SK-N-SH (cell line): ENCODE data around the gene SLCO3A1. TPM values are rescaled to one million over a fixed set of nuclear protein-coding genes. Genes with fewer than 3 reads are reported as not detected.

Experiments
- CTCF ChIA-PET: fragments of 300-600, 350-600 bp; formaldehyde crosslinking; extraction: SDS; loops from one replicate; lab custom pipeline; 2021; lab: Yijun Ruan, JAX
- POLR2A ChIA-PET: fragments of 350-600 bp; sonication (Branson Sonifier 250); formaldehyde crosslinking; extraction: SDS; loops from one replicate; lab custom pipeline; 2020; ENCODE audit warnings: antibody characterized with exemption, inconsistent platforms; lab: Yijun Ruan, JAX
- DNase-seq: peaks from one replicate; pipeline ENCODE4 v3.0.0; 2012
- H2AFZ ChIP-seq: fragments of 200-600 bp; sonication (generic); 2 replicates; pipeline ENCODE4 v1.8.1; 2016; ENCODE audit warnings: antibody characterized with exemption, mild to moderate bottlenecking, low read depth
- H3F3A ChIP-seq: fragments of 200-600 bp; sonication (generic); replicated peaks from 2 replicates; pipeline ENCODE3; 2016; ENCODE audit warnings: antibody characterized with exemption, mild to moderate bottlenecking; ENCODE audit not compliant: insufficient read depth
- H3K27ac ChIP-seq, 2 experiments: fragments of 200-500 bp in 1 of 2; fragments of 200-600 bp in 1 of 2; sonication (Bioruptor generic) in 1 of 2; sonication (generic), shearing (Covaris generic) in 1 of 2; 2 replicates each; pipeline versions ENCODE4 v1.5.1 to v1.6.1; 2014 to 2016; ENCODE audit warnings: low read depth in 2 of 2, inconsistent platforms in 1 of 2, low read length in 1 of 2, mild to moderate bottlenecking in 1 of 2, mixed read lengths in 1 of 2
- H3K27me3 ChIP-seq: fragments of 200-600 bp; sonication (generic), shearing (Covaris generic); 2 replicates; pipeline ENCODE4 v1.6.1; 2016; ENCODE audit warnings: mixed run types; ENCODE audit not compliant: insufficient read depth
- H3K36me3 ChIP-seq, 2 experiments: fragments of 200-500 bp in 1 of 2; fragments of 200-600 bp in 1 of 2; sonication (Bioruptor generic) in 1 of 2; sonication (generic) in 1 of 2; replicated peaks in 1 of 2; 2 replicates each; pipeline versions ENCODE3 to v1.5.1; 2014 to 2016; ENCODE audit warnings: low read length in 1 of 2, mild to moderate bottlenecking in 1 of 2; ENCODE audit not compliant: insufficient read depth in 2 of 2, control insufficient read depth in 1 of 2
- H3K4me1 ChIP-seq, 2 experiments: fragments of 200-500 bp in 1 of 2; fragments of 200-600 bp in 1 of 2; sonication (Bioruptor generic) in 1 of 2; sonication (generic), shearing (Covaris generic) in 1 of 2; 2 replicates each; pipeline versions ENCODE4 v1.5.1 to v1.6.1; 2014 to 2016; ENCODE audit warnings: low read depth in 1 of 2, low read length in 1 of 2, mixed run types in 1 of 2; ENCODE audit not compliant: insufficient read depth in 2 of 2, control insufficient read depth in 1 of 2
- H3K4me2 ChIP-seq: fragments of 200-600 bp; sonication (generic), shearing (Covaris generic); 2 replicates; pipeline ENCODE4 v1.6.1; 2017; ENCODE audit warnings: mixed run types
- H3K4me3 ChIP-seq, 2 experiments: fragments of 200-500 bp in 1 of 2; fragments of 200-600 bp in 1 of 2; sonication (Bioruptor generic) in 1 of 2; sonication (generic), shearing (Covaris generic) in 1 of 2; 2 replicates each; pipeline versions ENCODE4 v1.5.1 to v1.8.1; 2014 to 2016; ENCODE audit warnings: low read depth in 2 of 2, inconsistent platforms in 1 of 2, low read length in 1 of 2, mild to moderate bottlenecking in 1 of 2, mixed read lengths in 1 of 2, moderate library complexity in 1 of 2
- H3K79me2 ChIP-seq: fragments of 200-600 bp; sonication (generic); 2 replicates; pipeline ENCODE4 v1.8.1; 2017; ENCODE audit warnings: mild to moderate bottlenecking; ENCODE audit not compliant: insufficient read depth
- H3K9ac ChIP-seq: fragments of 200-600 bp; sonication (generic); 2 replicates; pipeline ENCODE4 v1.6.1; 2017; ENCODE audit warnings: mixed run types
- H3K9me2 ChIP-seq: fragments of 200-600 bp; sonication (generic); 2 replicates; pipeline ENCODE4 v1.6.1; 2017; ENCODE audit warnings: mixed run types
- H3K9me3 ChIP-seq: fragments of 200-600 bp; sonication (generic); 2 replicates; pipeline ENCODE4 v1.6.1; 2017; ENCODE audit warnings: mixed run types, mild to moderate bottlenecking, moderate library complexity
- H4K20me1 ChIP-seq: fragments of 200-600 bp; sonication (generic); 2 replicates; pipeline ENCODE4 v1.6.1; 2017; ENCODE audit warnings: mild to moderate bottlenecking, mixed run types; ENCODE audit not compliant: insufficient read depth
- CTCF ChIP-seq: fragments of 200-600 bp; sonication (generic); IDR thresholded peaks from 2 replicates; pipeline ENCODE4 v1.6.1; 2017; ENCODE audit warnings: antibody characterized with exemption, mild to moderate bottlenecking, moderate library complexity
- EP300 ChIP-seq, 2 experiments: IDR thresholded peaks; 2 replicates each; pipeline versions ENCODE4 v1.4.0 to v1.6.1; 2012; ENCODE audit warnings: borderline replicate concordance in 1 of 2, low read depth in 1 of 2, low read length in 1 of 2
- EZH2phosphoT487 ChIP-seq: fragments of 200-600 bp; sonication (generic); IDR thresholded peaks from 2 replicates; pipeline ENCODE4 v1.6.1; 2017; ENCODE audit warnings: low read depth, mixed run types, mild to moderate bottlenecking, antibody characterized with exemption, moderate library complexity, borderline replicate concordance
- GATA2 ChIP-seq: sonication (generic); formaldehyde crosslinking; IDR thresholded peaks from 2 replicates; pipeline ENCODE4 v1.5.0; 2020; ENCODE audit warnings: mild to moderate bottlenecking, missing genetic modification reagents
- MAX ChIP-seq: IDR thresholded peaks from 2 replicates; pipeline ENCODE4 v1.4.0; 2012; ENCODE audit warnings: low read depth
- MEF2A ChIP-seq: IDR thresholded peaks from 2 replicates; pipeline ENCODE4 v1.4.0; 2012; ENCODE audit warnings: low read depth, borderline replicate concordance
- MXI1 ChIP-seq: IDR thresholded peaks from 2 replicates; pipeline ENCODE4 v1.6.1; 2012; ENCODE audit warnings: mild to moderate bottlenecking, low read depth, low read length, improper control_type of control experiment
- PBX3 ChIP-seq: IDR thresholded peaks from 2 replicates; pipeline ENCODE4; 2012
- POLR2AphosphoS5 ChIP-seq: IDR thresholded peaks from 2 replicates; pipeline ENCODE4 v1.6.1; 2012; ENCODE audit warnings: low read depth, low read length
- RAD21 ChIP-seq: IDR thresholded peaks from 2 replicates; pipeline ENCODE4 v1.6.1; 2012; ENCODE audit warnings: mild to moderate bottlenecking, low read length
- RCOR1 ChIP-seq: fragments of 150-350 bp; IDR thresholded peaks from 2 replicates; pipeline ENCODE4 v1.6.1; 2017; ENCODE audit warnings: antibody characterized with exemption, low read length
- RFX5 ChIP-seq: IDR thresholded peaks from 2 replicates; pipeline ENCODE4 v1.6.1; 2012; ENCODE audit warnings: mild to moderate bottlenecking, improper control_type of control experiment, low read length
- RXRA ChIP-seq: IDR thresholded peaks from 2 replicates; pipeline ENCODE4 v1.4.0; 2012; ENCODE audit warnings: low read depth, mild to moderate bottlenecking, borderline replicate concordance
- SMC3 ChIP-seq: IDR thresholded peaks from 2 replicates; pipeline ENCODE4 v1.6.1; 2012; ENCODE audit warnings: low read depth, low read length, improper control_type of control experiment
- TAF1 ChIP-seq: IDR thresholded peaks from 2 replicates; pipeline ENCODE4 v1.6.1; 2012; ENCODE audit warnings: low read depth, mild to moderate bottlenecking, low read length, moderate library complexity, borderline replicate concordance
- TCF12 ChIP-seq: IDR thresholded peaks from 2 replicates; pipeline ENCODE4 v1.4.0; 2012
- TEAD4 ChIP-seq: IDR thresholded peaks from 2 replicates; pipeline ENCODE4 v1.4.0; 2012; ENCODE audit warnings: mild to moderate bottlenecking, borderline replicate concordance; ENCODE audit not compliant: insufficient read depth
- USF1 ChIP-seq: IDR thresholded peaks from 2 replicates; pipeline ENCODE4 v1.4.0; 2012; ENCODE audit warnings: low read depth, borderline replicate concordance
- ZBTB33 ChIP-seq: IDR thresholded peaks from 2 replicates; pipeline ENCODE4 v1.4.0; 2012; ENCODE audit warnings: low read depth, borderline replicate concordance
- WGBS: methylation state at CpG from one replicate; pipeline ENCODE4 v1.1.6; 2017; ENCODE audit warnings: low lambda C conversion rate; 5-methylcytosine and 5-hydroxymethylcytosine counted together
- polyA plus RNA-seq, 3 experiments: library from polyadenylated mRNA; depleted of rRNA; stranded (reverse); fragments of >200 nt; gene quantifications; 2 replicates each; pipeline ENCODE4 v1.2.3, GENCODE V29; 2012

The SLCO3A1 gene
- polyA plus RNA-seq, 1 of the 3 experiments (the other 2 are of a cell fraction) = 19.7 TPM

- CTCF ChIA-PET = interaction anchor here (0.6 to 9.0 kb wide), 15 partner anchors 8 to 969 kb away, joined by 3 to 112 read pairs (median 4); no protein-coding TSS in a partner anchor
- Histone ChIP-seq H3K27me3 (no peaks in the 10 kb centered on the region), H3K9me3 (no peaks in the 10 kb centered on the region), H3K36me3 (no peaks in the 10 kb centered on the region), H3K79me2 (peaks cover 55% of the 10 kb centered on the region), H3F3A (peaks cover 7% of the 10 kb centered on the region), H3K4me2 (peak overlapping the region; percentile 83), H2AFZ (no peak overlapping the region), H4K20me1 (peaks cover 9% of the 10 kb centered on the region), H3K27ac (no peak overlapping the region), H3K9me2 (no peaks in the 10 kb centered on the region), H3K4me3 (peak overlapping the region; percentile 80 to 93), H3K4me1 (peaks cover 19 to 29% of the 10 kb centered on the region in 2 experiments), H3K9ac (no peak overlapping the region)
- TF ChIP-seq RCOR1 (no peak), USF1 (no peak), EZH2phosphoT487 (no peak), POLR2AphosphoS5 (no peak), TEAD4 (no peak)
- WGBS = 86% methylated on average over 6 of the region's 6 CpGs
- POLR2A ChIA-PET = no interaction called here
- no peak for DNase-seq
Observed at GRCh38 chr15:91855241-91855640, 1.7 kb downstream of the SLCO3A1 start.

GRCh38 chr15:91855684-91856489 is 2.4 kb downstream of the SLCO3A1 start:
- no peaks in the 10 kb centered on the region for H3K9me2 ChIP-seq
- H3K4me3 ChIP-seq = peak overlapping the region in 1 of 2 experiments; percentile 93; a peak in 2 of 4 replicates
- H3K79me2 ChIP-seq = peaks cover 61% of the 10 kb centered on the region
- no peaks in the 10 kb centered on the region for H3K36me3 ChIP-seq
- H4K20me1 ChIP-seq = peaks cover 9% of the 10 kb centered on the region
- peak; percentile 45 for DNase-seq
- H3F3A ChIP-seq = peaks cover 7% of the 10 kb centered on the region
- no peak overlapping the region for H2AFZ ChIP-seq
- peaks cover 19 to 29% of the 10 kb centered on the region in 2 experiments for H3K4me1 ChIP-seq
- ChIA-PET CTCF (interaction anchor here (0.8 to 9.0 kb wide), 13 partner anchors 9 to 554 kb away, joined by 3 to 112 read pairs (median 3); no protein-coding TSS in a partner anchor), POLR2A (no interaction called here)
- WGBS = 89% methylated on average over 14 of the region's 14 CpGs
- H3K4me2 ChIP-seq = peak overlapping the region; percentile 83
- no peak overlapping the region for H3K27ac ChIP-seq
- H3K9me3 ChIP-seq = no peaks in the 10 kb centered on the region
- H3K27me3 ChIP-seq = no peaks in the 10 kb centered on the region
- H3K9ac ChIP-seq = no peak overlapping the region
- TF ChIP-seq RXRA = no peak
- no peak for TF ChIP-seq PBX3
- no peak for TF ChIP-seq MAX
- peak; percentile 24; the same call in 1 of the 2 replicates for TF ChIP-seq SMC3
- TF ChIP-seq EP300 (IDR thresholded peaks at IDR 0.05; ENCODE audit: borderline replicate concordance in 1 of 2, low read depth in 1 of 2, low read length in 1 of 2) = no peak
- no peak for TF ChIP-seq RFX5
- TF ChIP-seq MXI1 = no peak
- no peak for TF ChIP-seq ZBTB33
- no peak for TF ChIP-seq TAF1
- TF ChIP-seq CTCF = peak; percentile 38
- TF ChIP-seq RAD21 = peak; percentile 42
- no peak for TF ChIP-seq TCF12
- TF ChIP-seq MEF2A = no peak
- TF ChIP-seq USF1 = no peak
- TF ChIP-seq RCOR1 = no peak
- no peak for TF ChIP-seq GATA2 (CRISPR knock-in tag)
